B cell (primary cell): Measurements from ENCODE around the gene ATPAF1.

ENCODE experiments used
- CTCF ChIP-seq: fragments of 200-600 bp; IDR thresholded peaks from one replicate; pipeline ENCODE4 v1.8.0; 2022; ENCODE audit warnings: antibody characterized with exemption, mild to moderate bottlenecking
- EZH2 ChIP-seq: IDR thresholded peaks from 2 replicates; pipeline ENCODE4 v1.6.1; 2012; ENCODE audit warnings: borderline replicate concordance, low read depth, mild to moderate bottlenecking, moderate library complexity, low read length; ENCODE audit not compliant: insufficient read depth, poor library complexity, severe bottlenecking

GRCh38 chr1:46689897-46690296 is 21.7 kb upstream of the ATPAF1 start:
- TF ChIP-seq CTCF (no peak), EZH2 (no peak)
